ENCODE data around the gene AKNA. TPM values are rescaled to one million over a fixed set of nuclear protein-coding genes. Genes with fewer than 3 reads are reported as not detected.

The AKNA gene
- total and polyA plus RNA-seq, 2 donors (not counting 1 experiment from before 2014, with no cell fraction given) = 178 to 407 TPM

DNA sequence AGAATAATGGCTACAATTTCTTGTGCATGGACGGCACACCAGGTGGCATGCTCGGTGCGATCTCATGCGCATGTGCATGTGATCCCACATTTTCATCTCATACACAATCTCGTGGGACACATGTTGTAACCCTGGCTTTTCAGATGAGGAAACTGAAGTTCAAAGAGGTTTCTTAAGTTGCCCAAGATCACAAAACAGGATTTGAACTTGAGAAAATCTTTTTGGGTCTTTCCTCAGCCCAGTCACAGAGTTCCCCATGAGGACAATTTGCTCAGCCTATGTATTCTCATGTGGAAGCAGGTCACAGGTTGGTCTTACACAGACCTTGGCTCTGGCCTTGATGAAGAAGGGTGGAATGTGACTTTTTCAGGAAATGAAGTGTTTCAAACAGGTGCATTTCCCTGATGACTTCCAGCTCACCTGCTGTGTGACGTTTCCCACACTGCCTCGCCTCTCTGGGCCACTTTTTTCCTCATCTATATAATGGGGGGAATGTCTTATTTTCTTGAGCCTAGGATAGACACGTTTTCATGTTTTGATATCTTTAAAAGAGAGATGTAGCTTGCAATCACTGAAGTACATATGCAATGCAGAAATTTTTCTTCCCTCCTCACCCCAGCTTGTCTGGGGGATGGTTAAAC, 71.9 kb downstream of the AKNA start:
- peaks cover 0 to 14% (median 3%) of the 10 kb centered on the region in 3 donors for H3K9me3 ChIP-seq (ENCODE audit: control extremely low read depth in 1 of 3, control insufficient read depth in 2 of 3, insufficient read depth in 1 of 3, low read length in 2 of 3)
- DNase-seq = no peak
- H3K9ac ChIP-seq (ENCODE audit: low read length) = no peak overlapping the region
- no peaks in the 10 kb centered on the region for H3K9me3 Mint-ChIP-seq (ENCODE audit: insufficient read depth)
- no peaks in the 10 kb centered on the region for H4K20me1 ChIP-seq (ENCODE audit: control insufficient read depth, insufficient read depth, low read length, poor library complexity, severe bottlenecking)
- TF ChIP-seq, protein P1, sequence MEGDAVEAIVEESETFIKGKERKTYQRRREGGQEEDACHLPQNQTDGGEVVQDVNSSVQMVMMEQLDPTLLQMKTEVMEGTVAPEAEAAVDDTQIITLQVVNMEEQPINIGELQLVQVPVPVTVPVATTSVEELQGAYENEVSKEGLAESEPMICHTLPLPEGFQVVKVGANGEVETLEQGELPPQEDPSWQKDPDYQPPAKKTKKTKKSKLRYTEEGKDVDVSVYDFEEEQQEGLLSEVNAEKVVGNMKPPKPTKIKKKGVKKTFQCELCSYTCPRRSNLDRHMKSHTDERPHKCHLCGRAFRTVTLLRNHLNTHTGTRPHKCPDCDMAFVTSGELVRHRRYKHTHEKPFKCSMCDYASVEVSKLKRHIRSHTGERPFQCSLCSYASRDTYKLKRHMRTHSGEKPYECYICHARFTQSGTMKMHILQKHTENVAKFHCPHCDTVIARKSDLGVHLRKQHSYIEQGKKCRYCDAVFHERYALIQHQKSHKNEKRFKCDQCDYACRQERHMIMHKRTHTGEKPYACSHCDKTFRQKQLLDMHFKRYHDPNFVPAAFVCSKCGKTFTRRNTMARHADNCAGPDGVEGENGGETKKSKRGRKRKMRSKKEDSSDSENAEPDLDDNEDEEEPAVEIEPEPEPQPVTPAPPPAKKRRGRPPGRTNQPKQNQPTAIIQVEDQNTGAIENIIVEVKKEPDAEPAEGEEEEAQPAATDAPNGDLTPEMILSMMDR (IDR thresholded peaks at IDR 0.05) = no peak
- no peak for TF ChIP-seq EZH2 (IDR thresholded peaks at IDR 0.05; ENCODE audit: borderline replicate concordance, insufficient read depth, low read depth, low read length, poor library complexity, severe bottlenecking)
- no peak overlapping the region for H3K4me2 ChIP-seq (replicated peaks; ENCODE audit: low read depth, low read length, poor library complexity, severe bottlenecking)
- WGBS (ENCODE audit: insufficient coverage) = 86% methylated on average over 5 of the region's 8 CpGs
- H3K36me3 ChIP-seq (replicated peaks in 1 of 2; ENCODE audit: control extremely low read depth in 1 of 2, control insufficient read depth in 1 of 2, extremely low read depth in 1 of 2, insufficient read depth in 2 of 2, low read length in 1 of 2) = no peaks in the 10 kb centered on the region
- H3K27me3 ChIP-seq (replicated peaks in 1 of 4; ENCODE audit: control extremely low read depth in 1 of 4, control insufficient read depth in 3 of 4, insufficient read depth in 4 of 4, low read length in 3 of 4) = peaks cover 0 to 5% (median 0%) of the 10 kb centered on the region in 4 experiments
- intact Hi-C loops (cut with micrococcal nuclease) = no loop called here
- peaks cover 10% of the 10 kb centered on the region for H3K27me3 Mint-ChIP-seq
- no peaks in the 10 kb centered on the region for H3K79me2 ChIP-seq (ENCODE audit: control insufficient read depth, insufficient read depth, low read length)
- CTCF ChIA-PET = interaction anchor here (1.4 kb wide), 1 partner anchor 90 kb away, joined by 5 read pairs; no protein-coding TSS in a partner anchor
- POLR2A ChIA-PET = no interaction called here
- no peak overlapping the region for H3K27ac Mint-ChIP-seq
- no peaks in the 10 kb centered on the region for H3K4me1 Mint-ChIP-seq
- no peak overlapping the region for H3K27ac ChIP-seq (ENCODE audit: low read length in 2 of 2)
- no peaks in the 10 kb centered on the region for H3K4me1 ChIP-seq (ENCODE audit: control insufficient read depth in 2 of 2, insufficient read depth in 2 of 2, low read length in 2 of 2)
- H3K4me3 ChIP-seq (ENCODE audit: control extremely low read depth in 1 of 5, extremely low read depth in 1 of 5, insufficient read depth in 1 of 5, low read depth in 2 of 5, low read length in 4 of 5) = no peak overlapping the region
- H3K4me3 Mint-ChIP-seq = no peak overlapping the region
- no peak overlapping the region for H2AFZ ChIP-seq (ENCODE audit: insufficient read depth, low read depth, low read length, poor library complexity, severe bottlenecking)
- no peak for ATAC-seq (ENCODE audit: low read depth)

DNA sequence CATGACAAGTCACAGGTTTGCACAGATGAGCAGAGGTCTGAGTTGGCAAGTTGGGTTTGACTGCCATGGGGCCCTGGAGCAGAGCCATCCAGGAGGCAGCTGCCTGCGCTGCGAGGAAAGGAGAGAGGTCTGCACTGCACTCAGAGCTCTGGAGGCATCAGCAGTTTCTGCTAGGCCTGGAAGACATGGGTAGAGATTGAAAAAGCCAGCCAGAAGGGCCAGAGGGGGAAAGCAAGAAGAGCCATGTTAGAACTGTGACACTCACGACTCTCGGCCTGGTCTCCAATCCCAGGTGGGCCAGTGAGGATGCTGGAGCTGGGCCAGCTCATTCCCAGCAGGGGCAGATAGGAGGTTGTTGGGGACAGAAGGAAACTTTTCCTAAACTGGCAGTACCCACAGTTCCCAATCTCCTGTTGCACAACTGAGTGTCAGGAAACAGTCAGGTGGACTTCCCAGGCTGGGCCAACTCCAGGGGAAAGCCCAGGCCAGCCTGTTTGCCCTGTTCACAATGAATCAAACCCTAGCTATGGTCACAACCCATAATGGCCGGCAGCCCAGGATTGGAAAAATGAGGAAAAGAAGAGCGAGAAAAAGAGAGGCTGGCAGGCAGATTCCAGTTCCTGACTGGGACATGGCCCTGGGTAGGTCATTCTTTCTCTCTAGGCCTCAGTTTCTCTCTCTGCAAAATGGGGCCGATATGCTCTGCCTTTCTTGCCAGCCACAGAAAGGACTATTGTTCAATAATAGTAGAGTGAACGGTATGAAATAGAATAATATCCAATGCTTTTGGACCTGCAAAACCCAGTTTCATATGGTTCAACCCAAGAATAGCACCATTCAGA, 72.7 kb downstream of the AKNA start:
- 94% methylated on average over 6 of the region's 8 CpGs for WGBS (ENCODE audit: insufficient coverage)
- Histone ChIP-seq H4K20me1 (ENCODE audit: control insufficient read depth, insufficient read depth, low read length, poor library complexity, severe bottlenecking) (no peaks in the 10 kb centered on the region), H3K4me1 (ENCODE audit: control insufficient read depth in 2 of 2, insufficient read depth in 2 of 2, low read length in 2 of 2) (no peaks in the 10 kb centered on the region), H3K4me3 (ENCODE audit: control extremely low read depth in 1 of 5, extremely low read depth in 1 of 5, insufficient read depth in 1 of 5, low read depth in 2 of 5, low read length in 4 of 5) (no peak overlapping the region), H3K79me2 (ENCODE audit: control insufficient read depth, insufficient read depth, low read length) (no peaks in the 10 kb centered on the region), H3K27ac (ENCODE audit: low read length in 2 of 2) (no peak overlapping the region), H2AFZ (ENCODE audit: insufficient read depth, low read depth, low read length, poor library complexity, severe bottlenecking) (no peak overlapping the region), H3K9ac (ENCODE audit: low read length) (no peak overlapping the region), H3K27me3 (replicated peaks in 1 of 4; ENCODE audit: control extremely low read depth in 1 of 4, control insufficient read depth in 3 of 4, insufficient read depth in 4 of 4, low read length in 3 of 4) (no peaks in the 10 kb centered on the region), H3K9me3 (ENCODE audit: control extremely low read depth in 1 of 3, control insufficient read depth in 2 of 3, insufficient read depth in 1 of 3, low read length in 2 of 3) (peaks cover 0 to 14% (median 3%) of the 10 kb centered on the region in 3 donors), H3K4me2 (replicated peaks; ENCODE audit: low read depth, low read length, poor library complexity, severe bottlenecking) (no peak overlapping the region), H3K36me3 (replicated peaks in 1 of 2; ENCODE audit: control extremely low read depth in 1 of 2, control insufficient read depth in 1 of 2, extremely low read depth in 1 of 2, insufficient read depth in 2 of 2, low read length in 1 of 2) (no peaks in the 10 kb centered on the region)
- DNase-seq = no peak
- no peaks in the 10 kb centered on the region for H3K9me3 Mint-ChIP-seq (ENCODE audit: insufficient read depth)
- ChIA-PET POLR2A (no interaction called here), CTCF (no interaction called here)
- no peaks in the 10 kb centered on the region for H3K4me1 Mint-ChIP-seq
- no peak for ATAC-seq (ENCODE audit: low read depth)
- no peak overlapping the region for H3K27ac Mint-ChIP-seq
- intact Hi-C loops (cut with micrococcal nuclease) = no loop called here
- peaks cover 10% of the 10 kb centered on the region for H3K27me3 Mint-ChIP-seq
- TF ChIP-seq EZH2 (IDR thresholded peaks at IDR 0.05; ENCODE audit: borderline replicate concordance, insufficient read depth, low read depth, low read length, poor library complexity, severe bottlenecking) = no peak
- TF ChIP-seq, protein P1 (IDR thresholded peaks at IDR 0.05) = no peak
- no peak overlapping the region for H3K4me3 Mint-ChIP-seq
